DND-41 (cell line): ENCODE results near the gene RELT.

ENCODE experiments used
- ATAC-seq: fragments of 200-7000 bp; cut with Tn5 transposase; 3 replicates; pipeline ENCODE4 v1.9.1; 2021; ENCODE audit warnings: low read depth; ENCODE audit not compliant: insufficient read depth
- DNase-seq: peaks from one replicate; pipeline ENCODE4 v3.0.0-alpha.2; 2020
- H2AFZ ChIP-seq: 2 replicates; pipeline ENCODE4 v1.6.0; 2012; ENCODE audit warnings: low read depth, low read length
- H3K27ac ChIP-seq: 2 replicates; pipeline ENCODE4 v1.5.1; 2012; ENCODE audit warnings: low read length, inconsistent platforms
- H3K27me3 ChIP-seq: fragments of 200-600 bp; sonication (generic); 2 replicates; pipeline ENCODE4 v1.6.0; 2012; ENCODE audit warnings: low read length, mild to moderate bottlenecking, inconsistent platforms; ENCODE audit not compliant: insufficient read depth, poor library complexity
- H3K36me3 ChIP-seq: 2 replicates; pipeline ENCODE4 v1.5.1; 2012; ENCODE audit warnings: low read length, inconsistent platforms; ENCODE audit not compliant: insufficient read depth
- H3K4me1 ChIP-seq: 2 replicates; pipeline ENCODE4 v1.5.1; 2012; ENCODE audit warnings: mild to moderate bottlenecking, low read length; ENCODE audit not compliant: insufficient read depth
- H3K4me2 ChIP-seq: 2 replicates; pipeline ENCODE4 v1.6.0; 2012; ENCODE audit warnings: mild to moderate bottlenecking, moderate library complexity, low read length, inconsistent platforms; ENCODE audit not compliant: insufficient read depth
- H3K4me3 ChIP-seq, 2 experiments: fragments of 200-600 bp in 1 of 2; shearing (Covaris generic) in 1 of 2; 2 replicates each; pipeline ENCODE4 v1.5.1; 2012 to 2016; ENCODE audit warnings: inconsistent platforms in 2 of 2, low read length in 2 of 2, mild to moderate bottlenecking in 2 of 2, low read depth in 1 of 2, moderate library complexity in 1 of 2
- H3K79me2 ChIP-seq: 2 replicates; pipeline ENCODE4 v1.6.0; 2012; ENCODE audit warnings: low read length, inconsistent platforms; ENCODE audit not compliant: insufficient read depth
- H3K9ac ChIP-seq: 2 replicates; pipeline ENCODE4 v1.6.0; 2012; ENCODE audit warnings: low read depth, mild to moderate bottlenecking, inconsistent platforms, low read length, moderate library complexity
- H3K9me3 ChIP-seq: 2 replicates; pipeline ENCODE4 v1.5.1; 2012; ENCODE audit warnings: low read length, moderate library complexity, mild to moderate bottlenecking, inconsistent platforms; ENCODE audit not compliant: insufficient read depth, severe bottlenecking
- H4K20me1 ChIP-seq: 2 replicates; pipeline ENCODE4 v1.6.0; 2012; ENCODE audit warnings: low read length; ENCODE audit not compliant: insufficient read depth
- EZH2 ChIP-seq: IDR thresholded peaks from 3 replicates; pipeline ENCODE4 v1.6.1; 2012; ENCODE audit warnings: borderline replicate concordance, low read depth, mild to moderate bottlenecking, moderate library complexity, low read length, inconsistent platforms; ENCODE audit not compliant: severe bottlenecking
- TF ChIP-seq, protein P1 (sequence below): IDR thresholded peaks from 2 replicates; pipeline ENCODE4 v1.5.1; 2012; ENCODE audit warnings: borderline replicate concordance, low read length, moderate library complexity, mild to moderate bottlenecking; ENCODE audit not compliant: poor library complexity, severe bottlenecking; ENCODE audit errors: extremely low read depth

RELT gene, protein sequence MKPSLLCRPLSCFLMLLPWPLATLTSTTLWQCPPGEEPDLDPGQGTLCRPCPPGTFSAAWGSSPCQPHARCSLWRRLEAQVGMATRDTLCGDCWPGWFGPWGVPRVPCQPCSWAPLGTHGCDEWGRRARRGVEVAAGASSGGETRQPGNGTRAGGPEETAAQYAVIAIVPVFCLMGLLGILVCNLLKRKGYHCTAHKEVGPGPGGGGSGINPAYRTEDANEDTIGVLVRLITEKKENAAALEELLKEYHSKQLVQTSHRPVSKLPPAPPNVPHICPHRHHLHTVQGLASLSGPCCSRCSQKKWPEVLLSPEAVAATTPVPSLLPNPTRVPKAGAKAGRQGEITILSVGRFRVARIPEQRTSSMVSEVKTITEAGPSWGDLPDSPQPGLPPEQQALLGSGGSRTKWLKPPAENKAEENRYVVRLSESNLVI

DNA sequence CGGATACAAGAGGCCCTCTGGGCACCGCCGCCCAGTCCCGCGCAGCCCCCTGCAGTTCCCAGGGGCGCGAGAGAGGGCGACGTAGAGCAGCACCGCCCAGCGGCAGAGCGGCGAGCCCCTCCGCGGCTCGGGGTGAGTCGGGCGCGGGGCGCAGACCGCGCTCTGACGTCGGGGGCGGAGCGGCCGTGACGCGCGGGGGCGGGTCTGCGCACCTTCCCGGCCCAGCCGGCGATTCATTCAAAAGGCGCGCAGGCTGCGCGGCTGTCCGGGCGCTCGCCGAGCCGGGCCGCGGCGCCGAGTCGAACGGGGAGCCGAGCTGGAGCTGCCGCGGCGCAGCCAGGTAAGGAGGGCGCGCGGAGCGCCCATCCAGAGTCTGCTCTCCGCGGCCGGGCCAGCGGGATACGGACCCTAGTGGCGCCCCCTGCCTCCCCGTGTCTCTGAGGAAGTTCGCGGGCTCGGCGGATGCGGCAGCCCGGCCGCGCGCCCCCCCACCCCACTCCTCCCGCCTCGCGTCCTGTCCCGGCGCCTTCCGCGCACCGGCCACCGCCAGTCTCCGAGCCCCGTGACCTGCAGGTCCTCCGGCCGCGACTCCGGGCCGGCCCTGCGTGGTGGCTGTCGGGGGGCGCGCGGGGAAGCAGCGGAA lies at the start of gene RELT:
Gene RELT, plus strand, starts transcription at position 240 of the 643 bp plus-strand sequence. CDS start 12,738 bp downstream, outside the sequence.
- Histone ChIP-seq H3K36me3 (peaks cover 15% of the 10 kb centered on the region), H3K9me3 (no peaks in the 10 kb centered on the region), H3K79me2 (peaks cover 51% of the 10 kb centered on the region), H4K20me1 (peaks cover 43% of the 10 kb centered on the region), H3K9ac (peak within 1 kb of the TSS; percentile 91), H2AFZ (peak within 1 kb of the TSS; percentile 87), H3K4me1 (peaks cover 40% of the 10 kb centered on the region), H3K27me3 (no peaks in the 10 kb centered on the region), H3K4me2 (peak within 1 kb of the TSS; percentile 93), H3K4me3 (peak within 1 kb of the TSS; percentile 83 to 93), H3K27ac (peak within 1 kb of the TSS; percentile 85)
- DNase-seq = peak; percentile 92
- TF ChIP-seq, protein P1, sequence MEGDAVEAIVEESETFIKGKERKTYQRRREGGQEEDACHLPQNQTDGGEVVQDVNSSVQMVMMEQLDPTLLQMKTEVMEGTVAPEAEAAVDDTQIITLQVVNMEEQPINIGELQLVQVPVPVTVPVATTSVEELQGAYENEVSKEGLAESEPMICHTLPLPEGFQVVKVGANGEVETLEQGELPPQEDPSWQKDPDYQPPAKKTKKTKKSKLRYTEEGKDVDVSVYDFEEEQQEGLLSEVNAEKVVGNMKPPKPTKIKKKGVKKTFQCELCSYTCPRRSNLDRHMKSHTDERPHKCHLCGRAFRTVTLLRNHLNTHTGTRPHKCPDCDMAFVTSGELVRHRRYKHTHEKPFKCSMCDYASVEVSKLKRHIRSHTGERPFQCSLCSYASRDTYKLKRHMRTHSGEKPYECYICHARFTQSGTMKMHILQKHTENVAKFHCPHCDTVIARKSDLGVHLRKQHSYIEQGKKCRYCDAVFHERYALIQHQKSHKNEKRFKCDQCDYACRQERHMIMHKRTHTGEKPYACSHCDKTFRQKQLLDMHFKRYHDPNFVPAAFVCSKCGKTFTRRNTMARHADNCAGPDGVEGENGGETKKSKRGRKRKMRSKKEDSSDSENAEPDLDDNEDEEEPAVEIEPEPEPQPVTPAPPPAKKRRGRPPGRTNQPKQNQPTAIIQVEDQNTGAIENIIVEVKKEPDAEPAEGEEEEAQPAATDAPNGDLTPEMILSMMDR = peak; percentile 84
- TF ChIP-seq EZH2 = no peak
- peak; percentile 85 for ATAC-seq

DNA sequence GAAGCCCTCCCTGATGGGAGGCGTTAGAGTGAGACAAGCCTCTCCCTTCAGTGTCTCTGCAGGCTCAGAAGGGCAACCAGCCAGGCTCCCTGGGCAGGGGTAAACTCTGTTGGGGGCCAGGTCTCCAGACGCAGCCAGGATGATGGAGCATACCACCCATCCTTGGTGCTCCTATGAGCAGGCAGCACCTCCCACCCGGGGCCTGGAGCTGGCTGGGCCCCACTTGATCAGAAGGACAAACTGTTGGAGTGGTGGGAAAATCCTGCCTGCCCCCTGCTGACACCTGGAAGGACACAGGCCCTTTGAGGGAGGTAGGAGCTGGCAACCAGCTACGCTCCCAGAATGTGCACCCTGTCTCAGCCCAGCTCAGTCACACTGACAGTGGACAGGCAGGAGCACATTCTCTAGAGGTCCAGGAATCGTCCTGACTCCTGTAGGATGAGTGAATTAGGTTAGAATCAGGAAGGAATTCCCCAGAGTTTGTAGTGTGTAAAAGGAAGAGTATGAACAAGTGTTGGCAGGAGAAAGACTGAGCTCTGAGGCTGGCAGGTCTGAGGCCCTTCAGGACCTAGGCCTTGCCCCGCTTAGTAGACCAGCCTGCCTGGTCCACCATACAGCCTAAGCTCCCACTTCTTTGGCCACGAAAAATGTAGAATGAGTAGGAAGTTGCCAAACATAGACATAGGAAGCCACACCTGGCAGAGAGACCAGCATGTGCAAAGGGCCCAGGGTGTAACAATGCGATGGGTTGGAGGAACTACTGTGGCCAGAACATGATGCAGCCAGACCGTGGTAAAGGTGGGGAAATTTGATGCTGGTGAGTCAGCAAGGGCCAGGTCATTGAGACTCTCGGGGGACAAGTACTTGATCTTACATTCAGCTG lies 49.0 kb upstream of the RELT start:
- no peaks in the 10 kb centered on the region for H3K27me3 ChIP-seq
- no peak for DNase-seq
- H3K79me2 ChIP-seq = no peaks in the 10 kb centered on the region
- H3K4me3 ChIP-seq = no peak overlapping the region
- H3K4me2 ChIP-seq = no peak overlapping the region
- TF ChIP-seq, protein P1 = no peak
- TF ChIP-seq EZH2 = no peak
- H2AFZ ChIP-seq = no peak overlapping the region
- H4K20me1 ChIP-seq = no peaks in the 10 kb centered on the region
- no peak overlapping the region for H3K27ac ChIP-seq
- H3K9ac ChIP-seq = no peak overlapping the region
- H3K9me3 ChIP-seq = no peaks in the 10 kb centered on the region
- ATAC-seq = no peak
- no peaks in the 10 kb centered on the region for H3K36me3 ChIP-seq
- peaks cover 2% of the 10 kb centered on the region for H3K4me1 ChIP-seq

DNA sequence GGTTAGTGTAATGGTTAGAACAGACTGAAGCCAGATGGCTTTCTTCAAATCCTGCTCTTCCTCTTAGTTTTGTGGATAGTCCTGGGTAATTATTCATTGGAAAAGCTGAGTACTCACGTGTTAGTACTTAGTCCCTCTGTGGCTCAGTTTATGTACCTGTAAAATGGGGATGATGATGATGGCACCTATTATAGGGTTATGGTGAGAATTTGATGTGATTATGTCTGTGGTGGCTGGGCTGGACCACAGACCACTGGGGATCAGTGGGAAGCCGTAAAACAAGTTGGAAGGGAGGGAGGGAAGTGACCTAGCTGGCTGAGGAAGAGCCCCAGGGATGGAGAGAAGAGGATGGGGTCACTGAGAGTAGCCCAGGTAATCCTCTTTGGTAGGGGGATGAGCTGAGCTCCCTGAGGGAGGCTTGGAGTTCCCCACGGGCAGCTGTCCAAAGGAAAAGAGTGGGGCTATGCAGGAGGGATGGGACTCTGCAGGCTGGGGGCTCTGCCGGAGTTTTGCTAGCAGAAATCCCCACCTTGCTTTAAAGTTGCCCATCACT lies 48.3 kb upstream of the RELT start:
- DNase-seq (no peak), ATAC-seq (no peak)
- Histone ChIP-seq H3K4me1 (no peaks in the 10 kb centered on the region), H3K36me3 (no peaks in the 10 kb centered on the region), H3K9ac (no peak overlapping the region), H3K9me3 (no peaks in the 10 kb centered on the region), H3K79me2 (no peaks in the 10 kb centered on the region), H3K4me3 (no peak overlapping the region), H3K27me3 (no peaks in the 10 kb centered on the region), H4K20me1 (no peaks in the 10 kb centered on the region), H2AFZ (no peak overlapping the region), H3K4me2 (no peak overlapping the region), H3K27ac (no peak overlapping the region)
- TF ChIP-seq EZH2 = no peak
- TF ChIP-seq, protein P1 = no peak
